Ectodermal cell (in vitro differentiated cells): ENCODE results near the gene ZNF652.

Experiments
- H3K27ac ChIP-seq: 2 replicates; pipeline ENCODE4 v1.7.0; 2013; ENCODE audit warnings: mild to moderate bottlenecking, low read depth, low read length; ENCODE audit not compliant: insufficient read depth, poor library complexity, severe bottlenecking
- H3K27me3 ChIP-seq: 2 replicates; pipeline ENCODE4 v1.7.0; 2013; ENCODE audit warnings: mild to moderate bottlenecking, low read length; ENCODE audit not compliant: insufficient read depth, control insufficient read depth, poor library complexity, severe bottlenecking
- H3K36me3 ChIP-seq: one replicate; pipeline ENCODE4 v1.7.0; 2013; ENCODE audit warnings: low read length; ENCODE audit not compliant: control insufficient read depth, insufficient read depth
- H3K4me1 ChIP-seq: one replicate; pipeline ENCODE4 v1.7.0; 2013; ENCODE audit warnings: low read length; ENCODE audit not compliant: control insufficient read depth, insufficient read depth
- H3K4me3 ChIP-seq: 2 replicates; pipeline ENCODE4 v1.7.0; 2013; ENCODE audit warnings: low read depth, low read length, control low read depth; ENCODE audit not compliant: insufficient read depth
- H3K9me3 ChIP-seq: 2 replicates; pipeline ENCODE4 v1.7.0; 2013; ENCODE audit warnings: mild to moderate bottlenecking, low read length, moderate library complexity; ENCODE audit not compliant: control insufficient read depth
- WGBS, 2 experiments: methylation state at CpG; one replicate each; pipeline ENCODE4 v1.1.7; 2013; ENCODE audit warnings: missing lambda C conversion rate in 2 of 2; 5-methylcytosine and 5-hydroxymethylcytosine counted together

The ZNF652 gene

DNA sequence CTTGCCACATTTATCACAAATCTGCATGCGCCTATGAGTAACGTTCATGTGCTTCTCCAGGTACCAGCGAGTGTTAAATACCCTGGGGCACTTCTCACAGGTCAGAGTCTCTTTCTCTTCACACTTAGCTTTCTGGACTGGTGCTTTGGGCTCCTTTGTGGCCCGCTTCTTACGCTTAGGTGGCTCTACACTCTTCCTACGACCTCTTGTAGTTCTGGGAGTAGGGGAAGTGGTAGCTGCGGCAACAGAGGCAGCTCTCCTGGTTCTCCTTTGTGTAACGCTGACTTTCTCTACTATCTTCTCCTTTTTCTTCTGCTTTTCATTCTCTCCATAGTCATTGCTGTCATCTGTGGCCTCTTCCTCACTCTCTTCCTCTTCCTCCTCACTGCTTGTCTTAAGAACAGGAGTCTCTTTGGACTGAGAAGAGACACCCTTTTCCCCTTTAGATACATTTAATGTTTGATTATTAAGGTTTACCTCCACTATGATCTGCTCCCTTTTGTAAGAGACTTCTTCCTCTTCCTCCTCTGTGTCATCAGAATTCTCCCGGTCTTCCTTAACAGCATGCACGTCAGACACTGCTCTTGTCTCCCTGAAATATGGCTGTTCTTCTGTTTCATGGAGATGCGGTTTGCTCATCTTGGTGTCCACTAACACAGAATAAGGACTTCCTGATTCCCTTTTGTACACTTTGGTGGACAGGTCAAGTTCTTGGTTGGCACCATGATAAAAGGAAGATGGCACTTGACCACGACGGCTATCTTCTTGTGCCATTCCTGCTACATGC lies 45.0 kb downstream of the ZNF652 start:
- Histone ChIP-seq H3K27ac (no peak overlapping the region), H3K36me3 (no peaks in the 10 kb centered on the region), H3K4me3 (no peak overlapping the region), H3K4me1 (no peaks in the 10 kb centered on the region), H3K27me3 (no peaks in the 10 kb centered on the region), H3K9me3 (no peaks in the 10 kb centered on the region)
- 93 to 94% methylated on average over 13 of the region's 13 CpGs for WGBS, 2 experiments

DNA sequence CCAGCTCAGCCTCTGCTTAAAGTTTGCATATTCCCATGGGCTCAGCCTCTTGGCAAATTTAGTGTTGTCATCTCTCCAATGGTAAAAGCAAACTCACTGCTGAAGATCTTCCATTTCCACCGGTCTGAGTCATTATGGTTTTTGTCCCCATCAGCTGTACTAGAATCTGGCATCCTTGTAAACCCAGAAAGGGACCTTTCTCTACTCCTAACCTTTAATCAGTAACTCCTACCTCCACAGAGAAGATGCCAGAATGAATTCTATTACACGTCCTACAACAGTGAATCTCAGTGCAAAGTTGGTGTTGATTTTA lies 45.8 kb downstream of the ZNF652 start:
- no peak overlapping the region for H3K4me3 ChIP-seq
- H3K27me3 ChIP-seq: no peaks in the 10 kb centered on the region
- 72 to 74% methylated on average over 2 of the region's 2 CpGs for WGBS, 2 experiments
- H3K4me1 ChIP-seq: no peaks in the 10 kb centered on the region
- no peaks in the 10 kb centered on the region for H3K36me3 ChIP-seq
- H3K27ac ChIP-seq: no peak overlapping the region
- H3K9me3 ChIP-seq: no peaks in the 10 kb centered on the region

DNA sequence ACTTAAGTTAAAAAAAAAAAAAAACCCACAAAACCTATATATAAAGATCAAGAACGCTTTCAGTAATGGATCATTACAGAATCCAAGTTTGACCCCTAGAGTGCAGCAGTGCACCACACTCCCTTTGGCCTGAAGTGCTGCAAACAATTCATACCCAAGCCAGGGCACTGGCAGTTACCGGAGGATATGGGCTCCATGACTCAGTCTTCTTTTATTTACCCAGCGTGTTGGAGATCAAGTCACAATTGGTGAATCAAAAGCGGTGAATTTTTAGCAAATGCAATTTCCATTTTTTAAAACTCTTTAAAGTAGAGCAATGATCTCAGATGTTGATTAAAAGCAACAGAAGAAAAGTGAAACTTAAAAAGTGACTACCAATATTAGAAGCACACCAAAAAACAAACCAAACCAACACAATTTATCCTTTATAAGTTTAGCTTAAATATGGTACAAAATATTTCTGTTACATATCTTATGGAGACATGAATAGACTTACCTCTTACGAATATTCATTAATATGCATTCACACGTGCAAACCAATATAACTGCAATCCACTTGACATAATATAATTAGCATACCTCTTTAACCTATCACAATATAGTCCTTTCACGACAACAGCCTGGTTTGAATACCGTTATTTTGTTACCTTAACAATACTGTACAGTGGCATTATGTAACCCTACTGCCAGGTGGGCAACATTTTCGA lies 46.3 kb downstream of the ZNF652 start:
- H3K4me1 ChIP-seq: no peaks in the 10 kb centered on the region
- H3K4me3 ChIP-seq: no peak overlapping the region
- WGBS, 2 experiments: 73 to 77% methylated on average over 9 of the region's 9 CpGs
- H3K9me3 ChIP-seq: no peaks in the 10 kb centered on the region
- no peaks in the 10 kb centered on the region for H3K27me3 ChIP-seq
- no peaks in the 10 kb centered on the region for H3K36me3 ChIP-seq
- no peak overlapping the region for H3K27ac ChIP-seq

DNA sequence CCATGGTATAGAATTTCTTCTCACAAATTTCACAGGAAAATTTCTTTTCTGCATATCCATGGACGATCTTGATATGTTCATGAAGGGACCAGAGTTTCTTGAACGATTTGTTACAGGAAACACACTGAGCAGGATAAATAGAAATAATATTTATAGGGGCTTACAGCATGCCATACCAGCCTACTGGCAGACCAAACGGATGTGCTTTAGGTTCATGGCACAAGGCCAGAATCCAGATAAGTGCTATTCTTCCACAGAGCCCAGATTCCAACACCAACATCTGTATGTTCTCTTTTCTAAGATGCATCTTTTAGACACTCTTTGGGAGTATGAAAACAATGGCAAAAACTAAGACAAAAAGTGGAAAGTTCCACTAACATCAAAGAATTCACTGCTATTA lies 49.3 kb downstream of the ZNF652 start:
- 97 to 98% methylated on average over 3 of the region's 3 CpGs for WGBS, 2 experiments

DNA sequence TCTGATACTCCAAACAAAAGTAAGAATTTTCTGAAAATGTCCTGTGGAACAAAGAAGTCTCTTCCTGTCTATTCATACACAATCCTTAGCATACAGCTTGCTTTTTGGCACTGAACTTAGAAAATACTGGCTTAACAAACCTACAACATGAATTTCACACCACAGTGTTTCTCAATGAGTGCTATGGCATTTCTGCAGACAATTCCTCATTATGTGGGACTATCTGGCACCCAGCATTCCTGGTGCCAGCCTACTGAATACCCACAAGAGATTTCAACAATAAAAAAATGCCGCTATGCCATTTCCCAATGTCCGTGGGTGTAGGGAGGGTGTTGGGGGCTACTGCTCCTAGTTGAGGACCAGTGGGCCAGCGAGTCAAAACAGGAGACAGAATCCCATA lies 62.1 kb downstream of the ZNF652 start:
- Histone ChIP-seq H3K4me3 (no peak overlapping the region), H3K9me3 (no peaks in the 10 kb centered on the region), H3K27me3 (no peaks in the 10 kb centered on the region), H3K36me3 (no peaks in the 10 kb centered on the region), H3K4me1 (no peaks in the 10 kb centered on the region), H3K27ac (no peak overlapping the region)
- WGBS, 2 experiments: 93 to 94% methylated on average over 3 of the region's 3 CpGs

More for the DNA sequence above, 49.3 kb downstream of the ZNF652 start:
- Histone ChIP-seq H3K27me3 (no peaks in the 10 kb centered on the region), H3K27ac (no peak overlapping the region), H3K36me3 (no peaks in the 10 kb centered on the region), H3K9me3 (no peaks in the 10 kb centered on the region), H3K4me1 (no peaks in the 10 kb centered on the region), H3K4me3 (no peak overlapping the region)

DNA sequence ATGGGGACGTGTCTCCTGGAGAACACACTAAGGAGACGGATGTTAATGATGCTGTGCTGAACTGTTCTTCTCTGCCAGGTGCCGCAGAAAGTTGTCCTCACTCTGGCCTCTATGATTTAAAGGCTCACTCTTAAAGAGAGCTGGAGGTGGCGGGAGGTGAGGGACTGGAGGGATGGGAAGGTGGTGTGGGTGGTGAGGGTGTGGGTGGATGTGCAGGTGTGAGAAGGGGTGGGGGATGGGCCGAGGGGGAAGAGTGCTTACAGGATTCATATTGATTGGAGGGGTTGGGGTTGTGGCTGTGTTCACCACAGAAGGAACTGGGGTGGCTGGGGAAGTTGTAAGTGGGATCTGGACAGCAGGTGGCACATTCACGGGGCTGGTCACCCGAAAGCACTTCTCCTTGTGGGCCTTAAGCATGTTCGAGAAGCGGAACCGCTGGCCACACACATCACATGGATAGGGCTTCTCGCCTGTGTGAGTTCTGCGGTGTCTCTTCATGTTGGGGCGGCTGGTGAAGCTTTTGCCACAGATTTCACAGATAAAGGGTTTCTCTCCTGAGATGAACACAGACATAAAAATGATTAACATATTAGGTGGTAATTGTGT lies 63.6 kb downstream of the ZNF652 start:
- 95 to 96% methylated on average over 13 of the region's 13 CpGs for WGBS, 2 experiments
- H3K4me3 ChIP-seq: no peak overlapping the region
- no peaks in the 10 kb centered on the region for H3K4me1 ChIP-seq
- H3K27me3 ChIP-seq: no peaks in the 10 kb centered on the region
- no peaks in the 10 kb centered on the region for H3K36me3 ChIP-seq
- H3K27ac ChIP-seq: no peak overlapping the region
- H3K9me3 ChIP-seq: no peaks in the 10 kb centered on the region

DNA sequence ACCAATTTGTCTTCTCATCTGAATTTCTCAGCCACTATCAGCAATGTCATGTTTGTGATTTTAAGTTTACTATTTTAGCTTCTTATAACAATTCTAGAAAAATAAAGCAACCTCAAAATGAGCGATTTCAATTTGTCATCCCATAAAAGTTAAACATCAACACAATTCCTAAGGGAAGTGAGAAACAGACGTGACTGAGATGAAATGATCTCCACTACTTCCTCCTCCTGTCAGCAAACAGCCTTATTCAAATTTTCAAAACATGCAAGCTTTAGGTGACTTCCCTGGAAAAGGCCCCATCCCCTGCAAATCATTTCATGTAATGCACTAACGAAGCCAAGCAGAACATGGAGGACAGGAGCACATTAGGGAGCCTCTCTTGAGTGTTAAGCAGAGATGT lies 64.9 kb downstream of the ZNF652 start:
- Histone ChIP-seq H3K9me3 (no peaks in the 10 kb centered on the region), H3K4me3 (no peak overlapping the region), H3K36me3 (no peaks in the 10 kb centered on the region), H3K4me1 (no peaks in the 10 kb centered on the region), H3K27ac (no peak overlapping the region), H3K27me3 (no peaks in the 10 kb centered on the region)
- WGBS, 2 experiments: 92 to 95% methylated on average over 3 of the region's 3 CpGs

DNA sequence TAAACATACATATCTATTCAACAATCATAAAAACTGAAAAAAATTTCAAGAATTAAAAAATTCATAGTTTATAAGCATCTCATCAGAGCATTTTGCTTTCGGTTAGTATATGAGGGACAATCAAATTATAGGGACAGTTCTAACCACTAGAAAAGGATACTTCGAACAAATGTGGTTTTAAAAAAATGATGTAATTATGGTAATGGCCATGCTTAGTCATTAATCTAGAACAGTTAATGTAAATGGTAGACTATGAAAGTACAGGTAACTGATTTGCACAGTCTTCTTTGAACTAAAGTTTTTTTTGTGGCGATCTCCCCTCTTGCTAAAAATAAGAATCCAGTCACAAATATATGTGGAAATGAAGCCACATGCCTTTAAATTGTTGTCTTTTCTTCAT lies 67.9 kb downstream of the ZNF652 start:
- H3K36me3 ChIP-seq: no peaks in the 10 kb centered on the region
- no peaks in the 10 kb centered on the region for H3K9me3 ChIP-seq
- H3K27ac ChIP-seq: no peak overlapping the region
- H3K4me1 ChIP-seq: no peaks in the 10 kb centered on the region
- no peaks in the 10 kb centered on the region for H3K27me3 ChIP-seq
- H3K4me3 ChIP-seq: no peak overlapping the region
- 99% methylated on average over 3 of the region's 3 CpGs for WGBS, 2 experiments

DNA sequence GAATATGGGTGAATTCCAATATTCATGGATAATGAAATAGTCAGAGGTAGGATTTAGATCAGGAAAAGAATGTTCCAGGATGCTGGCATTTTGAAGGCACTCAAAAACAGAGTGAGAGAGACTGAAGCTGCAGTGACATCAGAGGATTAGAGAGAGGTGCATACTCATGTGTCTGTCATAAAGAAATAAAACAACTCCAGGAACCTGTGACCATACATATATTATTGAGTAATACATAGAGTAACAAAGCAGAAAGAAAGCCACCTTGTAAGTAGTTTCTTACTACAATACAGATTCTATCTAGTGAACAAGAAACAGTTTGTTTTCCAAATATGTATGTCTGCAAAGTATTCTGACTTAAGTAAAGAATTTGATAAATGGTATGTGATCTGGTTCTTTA lies 69.1 kb downstream of the ZNF652 start:
- Histone ChIP-seq H3K4me3 (no peak overlapping the region), H3K4me1 (no peaks in the 10 kb centered on the region), H3K27me3 (no peaks in the 10 kb centered on the region), H3K9me3 (no peaks in the 10 kb centered on the region), H3K36me3 (no peaks in the 10 kb centered on the region), H3K27ac (no peak overlapping the region)

DNA sequence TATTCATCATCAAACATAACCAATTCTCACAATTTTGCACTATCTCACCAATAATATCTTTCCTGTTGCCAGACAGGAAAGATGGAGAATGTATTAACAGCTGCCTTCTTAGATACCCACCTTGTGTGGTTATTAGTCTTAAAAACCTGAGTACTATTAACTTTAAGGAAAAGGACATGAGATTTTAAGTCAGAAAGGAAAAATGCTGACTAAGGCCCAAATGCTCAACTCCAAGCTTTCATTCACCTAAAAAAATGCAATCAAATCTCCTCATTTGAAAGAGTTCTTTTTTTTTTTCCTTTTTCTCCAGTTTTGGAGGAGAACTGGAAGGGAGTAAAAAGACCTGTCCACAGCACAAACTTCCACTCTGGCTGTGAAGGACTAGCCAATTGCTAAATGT lies 70.1 kb downstream of the ZNF652 start:
- Histone ChIP-seq H3K9me3 (no peaks in the 10 kb centered on the region), H3K27me3 (no peaks in the 10 kb centered on the region), H3K27ac (no peak overlapping the region), H3K4me1 (no peaks in the 10 kb centered on the region), H3K4me3 (no peak overlapping the region), H3K36me3 (no peaks in the 10 kb centered on the region)
